Cardiac fibroblast (primary cell): ENCODE measurements around the gene DDX27.
A peak's percentile ranks its signal among the peaks of the same experiment; 100 is the strongest.

Experiments used
- DNase-seq, 2 donors: peaks; one replicate each; pipeline versions ENCODE4 v3.0.0 to v3.0.0-alpha.2; 2010; ENCODE audit warnings: low read depth in 2 of 2
- H3K4me3 ChIP-seq, 2 donors: replicated peaks in 1 of 2; 1 replicate in 1 of 2; 2 replicates in 1 of 2; pipeline ENCODE4 v1.5.1; 2011; ENCODE audit warnings: low read depth in 2 of 2, low read length in 2 of 2, mild to moderate bottlenecking in 2 of 2, moderate library complexity in 1 of 2
- TF ChIP-seq, protein P1 (sequence below): IDR thresholded peaks from one replicate; pipeline ENCODE4 v1.5.1; 2011; ENCODE audit warnings: low read depth, mild to moderate bottlenecking, low read length, inconsistent platforms

The DDX27 gene

GRCh38 chr20:49231471-49231870 lies 12.3 kb downstream of the DDX27 start:
- DNase-seq: no peak
- H3K4me3 ChIP-seq: no peak overlapping the region
- TF ChIP-seq, protein P1, sequence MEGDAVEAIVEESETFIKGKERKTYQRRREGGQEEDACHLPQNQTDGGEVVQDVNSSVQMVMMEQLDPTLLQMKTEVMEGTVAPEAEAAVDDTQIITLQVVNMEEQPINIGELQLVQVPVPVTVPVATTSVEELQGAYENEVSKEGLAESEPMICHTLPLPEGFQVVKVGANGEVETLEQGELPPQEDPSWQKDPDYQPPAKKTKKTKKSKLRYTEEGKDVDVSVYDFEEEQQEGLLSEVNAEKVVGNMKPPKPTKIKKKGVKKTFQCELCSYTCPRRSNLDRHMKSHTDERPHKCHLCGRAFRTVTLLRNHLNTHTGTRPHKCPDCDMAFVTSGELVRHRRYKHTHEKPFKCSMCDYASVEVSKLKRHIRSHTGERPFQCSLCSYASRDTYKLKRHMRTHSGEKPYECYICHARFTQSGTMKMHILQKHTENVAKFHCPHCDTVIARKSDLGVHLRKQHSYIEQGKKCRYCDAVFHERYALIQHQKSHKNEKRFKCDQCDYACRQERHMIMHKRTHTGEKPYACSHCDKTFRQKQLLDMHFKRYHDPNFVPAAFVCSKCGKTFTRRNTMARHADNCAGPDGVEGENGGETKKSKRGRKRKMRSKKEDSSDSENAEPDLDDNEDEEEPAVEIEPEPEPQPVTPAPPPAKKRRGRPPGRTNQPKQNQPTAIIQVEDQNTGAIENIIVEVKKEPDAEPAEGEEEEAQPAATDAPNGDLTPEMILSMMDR: no peak

DNA sequence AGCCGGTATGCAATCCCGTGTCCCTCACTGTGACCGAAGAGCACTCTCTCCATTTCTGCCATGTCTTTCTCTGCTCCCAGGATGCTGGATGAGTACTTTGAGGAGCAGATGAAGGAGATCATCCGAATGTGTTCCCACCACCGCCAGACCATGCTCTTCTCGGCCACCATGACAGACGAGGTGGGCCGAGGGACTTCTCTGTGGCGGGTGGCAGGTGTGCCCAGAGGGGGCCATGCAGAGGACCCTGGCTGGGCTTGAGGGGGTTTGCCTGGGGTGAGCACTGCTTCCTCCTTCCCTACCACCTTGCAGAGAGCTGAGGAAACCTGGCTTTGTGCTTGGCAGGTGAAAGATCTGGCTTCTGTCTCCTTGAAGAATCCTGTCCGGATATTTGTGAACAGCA lies 14.0 kb downstream of the DDX27 start:
- TF ChIP-seq, protein P1: no peak
- H3K4me3 ChIP-seq: no peak overlapping the region
- DNase-seq: no peak

DNA sequence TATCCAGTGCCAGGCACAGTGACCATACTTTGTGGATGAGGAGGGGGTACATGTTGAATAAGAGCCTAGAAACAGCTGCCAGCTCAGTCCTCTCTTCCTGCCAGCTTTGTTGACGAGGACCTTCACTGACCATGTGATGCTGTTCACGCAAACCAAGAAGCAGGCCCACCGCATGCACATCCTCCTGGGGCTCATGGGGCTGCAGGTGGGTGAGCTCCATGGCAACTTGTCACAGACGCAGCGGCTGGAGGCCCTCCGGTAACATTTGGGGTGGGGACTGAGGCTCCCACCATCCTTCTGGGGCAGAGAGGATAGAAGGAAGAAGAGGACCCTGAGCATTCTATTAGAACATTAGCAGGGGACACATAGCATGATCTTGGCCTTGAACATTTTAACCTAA lies 15.6 kb downstream of the DDX27 start:
- no peak for DNase-seq
- H3K4me3 ChIP-seq: no peak overlapping the region
- TF ChIP-seq, protein P1: no peak

- H3K4me3 ChIP-seq: no peak overlapping the region
- no peak for DNase-seq
- TF ChIP-seq, protein P1: no peak
Observed at GRCh38 chr20:49236301-49236700, 17.1 kb downstream of the DDX27 start.

DNA sequence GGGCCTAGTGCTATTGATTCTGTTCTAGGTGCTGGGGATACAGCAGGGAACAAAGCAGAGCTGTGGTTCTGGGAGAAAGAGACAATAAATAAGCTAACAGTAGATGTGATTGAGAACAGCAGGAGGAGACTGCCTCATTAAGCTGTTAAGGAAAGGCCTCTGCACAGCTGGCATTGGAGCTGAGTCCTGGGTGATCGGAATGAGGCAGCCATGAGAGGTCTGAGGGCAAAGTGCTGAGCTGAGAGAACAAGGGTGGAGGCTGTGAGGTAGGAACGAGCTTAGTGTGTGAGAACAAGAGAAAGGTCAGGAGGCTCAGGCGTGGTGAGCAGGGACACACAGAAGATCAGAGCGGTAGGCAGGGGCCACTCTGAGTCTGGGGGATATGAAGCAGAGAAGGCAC lies 18.3 kb downstream of the DDX27 start:
- TF ChIP-seq, protein P1: no peak

GRCh38 chr20:49245921-49246740 lies 26.9 kb downstream of the DDX27 start:
- DNase-seq: peak; percentile 69 to 73
- TF ChIP-seq, protein P1: peak; percentile 75
- no peak overlapping the region for H3K4me3 ChIP-seq

More for the DNA sequence above, 18.3 kb downstream of the DDX27 start:
- no peak overlapping the region for H3K4me3 ChIP-seq
- DNase-seq: no peak
